GM21447 (cell line): ENCODE results near the gene SARS2.

Experiments
- ATAC-seq: cut with Tn5 transposase; IDR thresholded peaks from one replicate; pipeline ENCODE4 v1.9.1; 2021; ENCODE audit not compliant: unreplicated experiment

Gene SARS2

DNA sequence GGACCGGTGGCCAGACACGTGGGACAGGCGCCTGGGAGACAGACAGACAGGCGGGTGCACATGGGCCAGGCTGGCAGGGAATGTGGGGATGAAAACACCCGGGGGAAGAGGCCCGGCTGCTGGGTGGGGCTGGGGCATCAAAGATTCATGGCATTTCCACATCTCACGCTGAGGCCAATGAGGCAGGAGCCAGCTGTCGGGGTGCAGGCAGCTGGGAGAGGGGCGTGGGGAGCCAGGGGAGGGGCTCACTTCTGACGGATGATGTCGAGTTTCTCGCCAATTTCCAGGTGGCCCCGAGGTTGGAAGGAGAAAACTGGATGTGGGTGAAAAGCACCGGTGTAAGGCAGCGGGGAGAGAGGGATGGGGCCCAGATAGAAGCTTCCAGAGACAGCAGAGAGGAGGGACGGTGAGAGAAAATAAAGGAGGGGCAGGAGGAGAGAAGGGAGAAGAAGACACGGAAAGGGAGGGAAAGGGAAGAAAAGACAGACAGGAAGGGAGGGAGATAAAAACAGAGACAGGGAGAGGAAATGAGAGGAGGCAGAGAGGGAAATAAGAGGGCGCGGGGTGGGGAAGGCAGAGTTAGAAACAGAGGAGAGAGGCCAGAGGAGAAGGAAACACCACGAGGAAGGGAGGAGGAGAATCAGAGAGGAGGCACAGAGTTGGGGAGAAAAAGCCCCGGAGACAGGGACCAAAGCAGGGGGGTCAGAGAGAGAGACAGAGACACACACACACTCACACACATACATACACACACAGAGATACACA is 10.5 kb downstream of the SARS2 start:
- no peak for ATAC-seq

DNA sequence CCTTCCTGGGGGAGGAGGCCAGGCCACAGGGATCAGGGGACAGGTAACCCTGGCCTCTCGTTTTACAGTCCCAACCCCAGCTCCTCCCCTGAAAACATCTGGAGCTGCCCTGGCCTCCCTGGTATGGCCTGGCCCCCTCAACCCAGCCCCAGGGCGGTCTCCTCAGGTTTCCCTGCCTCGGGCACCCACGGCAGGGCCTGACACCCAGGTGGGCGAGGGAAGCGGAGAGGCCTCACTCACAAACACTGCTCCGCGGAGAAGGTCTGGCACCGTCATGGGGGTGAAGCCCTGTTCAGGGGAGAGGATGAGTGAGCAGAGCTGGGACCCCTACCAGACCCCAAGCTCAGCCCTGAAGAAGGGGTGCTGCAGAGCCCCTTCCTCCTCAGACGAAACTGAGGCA is 12.0 kb downstream of the SARS2 start:
- ATAC-seq: no peak

DNA sequence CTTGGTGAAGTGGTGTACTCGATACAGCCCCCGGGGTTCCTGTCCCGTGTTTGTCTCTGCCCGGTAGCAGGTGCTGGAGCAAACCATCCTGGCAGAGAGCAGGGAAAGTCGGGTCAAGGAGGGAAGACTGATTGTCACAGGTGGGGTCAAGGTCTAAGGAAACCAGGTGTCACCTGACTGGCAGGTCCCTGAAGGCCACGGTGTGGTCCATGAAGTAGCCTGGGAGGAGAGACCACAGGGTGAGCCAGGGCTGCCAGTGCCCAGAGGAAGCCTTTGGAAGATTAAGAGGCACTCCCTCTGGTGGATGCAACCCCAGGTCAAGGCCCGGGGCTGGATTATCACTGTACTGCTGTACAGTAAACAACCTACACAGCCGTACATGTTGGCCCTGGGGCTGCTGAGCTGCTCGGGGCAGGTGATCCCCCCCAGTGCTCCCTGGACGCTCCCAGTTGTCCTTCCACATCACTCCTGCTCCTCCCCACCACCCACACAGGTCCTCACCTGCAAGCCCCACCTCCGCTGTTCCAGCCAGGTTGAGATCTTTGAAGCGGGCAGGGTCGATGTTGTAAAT is 12.6 kb downstream of the SARS2 start:
- no peak for ATAC-seq

DNA sequence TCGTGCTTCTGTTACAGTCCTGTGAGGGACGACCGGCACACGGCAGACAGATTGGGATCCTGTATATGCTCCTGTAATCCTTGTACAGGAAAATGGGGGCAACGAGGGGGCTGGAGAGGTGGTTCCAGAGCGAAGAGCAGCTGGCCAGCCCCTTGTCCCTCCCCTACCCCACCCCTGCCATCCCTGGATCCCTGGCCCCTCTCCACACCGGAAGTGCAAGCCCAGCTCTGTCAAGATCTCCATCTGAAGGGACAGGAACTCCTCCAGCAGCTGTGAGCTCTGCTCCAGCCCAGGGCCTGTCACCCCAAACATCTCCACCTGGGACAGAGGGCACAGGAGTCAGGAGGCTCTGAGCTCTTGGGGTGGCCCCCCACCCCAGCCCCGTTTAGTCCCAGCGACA is 13.0 kb downstream of the SARS2 start:
- no peak for ATAC-seq

DNA sequence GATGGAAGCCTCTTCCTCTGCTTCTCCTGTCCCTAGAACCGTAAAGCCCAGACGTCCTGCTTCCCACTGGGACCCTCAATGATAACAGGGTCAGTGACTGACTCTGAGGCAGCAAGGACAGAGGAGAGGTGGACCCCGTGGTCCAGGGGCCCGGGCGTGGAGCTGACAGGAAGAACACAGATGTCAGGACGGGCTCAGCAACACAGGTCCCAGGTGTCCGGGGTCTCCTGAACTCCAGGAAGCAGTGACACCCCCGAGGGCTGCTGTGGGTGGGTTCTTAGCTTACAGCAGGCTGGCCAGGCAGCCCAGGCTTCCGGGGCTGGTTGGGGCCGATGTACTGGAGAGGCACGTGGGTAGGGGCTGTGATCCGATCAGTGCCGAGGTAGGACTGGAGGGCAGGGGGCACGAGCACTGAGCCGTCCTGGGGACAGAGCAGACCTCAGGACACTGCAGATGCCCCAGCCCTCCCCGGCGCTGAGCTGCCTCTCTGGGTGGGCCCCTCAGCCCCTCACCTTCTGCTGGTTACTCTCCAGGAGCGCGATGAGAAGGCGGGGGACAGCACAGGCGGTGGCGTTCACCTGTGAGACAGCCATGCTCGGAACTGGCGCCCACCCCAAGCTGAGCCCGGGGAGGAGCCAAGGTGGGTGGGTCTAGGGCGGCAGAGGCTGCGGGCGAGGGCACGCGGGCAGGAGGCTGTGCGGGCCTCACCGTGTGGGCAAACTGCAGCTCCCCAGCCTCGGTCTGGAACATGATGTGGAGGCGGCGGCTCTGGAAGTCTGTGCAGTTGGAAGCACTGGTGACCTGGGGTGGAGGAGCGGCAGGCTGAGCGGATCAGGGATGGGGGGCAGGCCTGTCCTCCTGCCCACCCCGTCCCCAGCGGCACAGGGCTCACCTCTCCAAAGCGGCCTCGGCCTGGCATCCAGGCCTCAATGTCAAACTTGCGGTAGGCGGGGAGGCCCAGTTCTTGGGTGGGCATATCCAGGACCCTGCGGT is 14.9 kb downstream of the SARS2 start:
- no peak for ATAC-seq

DNA sequence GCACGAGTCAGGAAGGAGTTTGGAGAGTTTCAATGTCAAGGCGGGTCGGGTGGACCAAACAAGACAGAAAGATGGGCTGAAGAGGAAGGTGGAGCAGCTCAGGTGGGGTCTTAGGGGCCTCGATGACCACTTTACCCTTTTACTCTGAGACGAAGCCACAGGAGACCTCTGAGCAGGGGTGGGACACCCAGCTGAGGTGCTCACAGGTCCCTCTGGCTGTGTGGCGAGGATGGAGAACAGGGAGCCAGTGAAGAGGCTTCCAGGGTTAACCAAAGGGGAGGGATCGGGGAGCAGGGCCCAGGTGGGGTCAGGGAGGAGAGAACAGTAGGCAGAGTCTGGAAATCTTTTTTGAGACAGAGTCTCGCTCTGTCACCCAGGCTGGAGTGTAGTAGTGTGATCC is 16.6 kb downstream of the SARS2 start:
- ATAC-seq: no peak

DNA sequence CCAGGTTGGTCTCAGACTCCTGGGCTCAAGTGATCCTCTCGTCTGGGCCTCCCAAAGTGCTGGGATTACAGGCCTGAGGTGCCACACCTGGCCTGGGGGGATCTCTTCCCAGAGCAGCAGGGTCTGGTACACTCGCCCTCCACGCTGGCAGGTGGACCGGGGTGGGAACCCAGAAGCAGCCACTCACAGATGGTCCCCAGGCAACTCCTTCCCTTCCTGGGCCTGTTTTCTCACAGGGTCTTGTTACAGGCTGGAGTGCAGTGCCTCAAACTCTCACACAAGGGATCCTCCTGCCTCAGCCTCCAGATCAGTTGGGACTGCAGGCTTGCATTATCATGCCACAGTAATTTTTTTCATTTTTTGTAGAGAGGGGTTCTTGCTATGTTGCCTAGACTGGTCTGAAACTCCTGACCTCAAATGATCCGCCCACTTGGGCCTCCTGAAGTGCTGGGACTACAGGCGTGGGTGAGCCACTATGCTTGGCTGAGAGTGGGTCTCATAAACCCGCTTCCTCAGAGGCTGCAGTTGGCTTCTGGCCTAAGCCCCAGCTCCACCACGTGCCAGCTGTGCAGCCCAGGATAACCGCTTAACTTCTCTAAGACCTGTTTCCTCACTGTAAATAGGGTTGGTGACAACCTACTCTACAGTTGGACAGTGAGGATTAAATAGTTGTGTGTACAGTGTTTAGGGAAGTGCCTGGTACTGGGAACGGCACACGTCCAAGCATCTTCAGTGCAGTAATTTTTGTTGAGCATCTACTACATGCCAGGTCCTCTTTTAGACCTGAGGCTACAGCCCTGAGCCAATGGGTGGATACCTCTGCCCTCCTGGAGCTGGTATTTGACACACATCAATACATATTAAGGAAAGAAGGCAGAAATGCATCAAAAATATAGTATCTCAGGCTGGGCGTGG is 17.7 kb downstream of the SARS2 start:
- no peak for ATAC-seq

DNA sequence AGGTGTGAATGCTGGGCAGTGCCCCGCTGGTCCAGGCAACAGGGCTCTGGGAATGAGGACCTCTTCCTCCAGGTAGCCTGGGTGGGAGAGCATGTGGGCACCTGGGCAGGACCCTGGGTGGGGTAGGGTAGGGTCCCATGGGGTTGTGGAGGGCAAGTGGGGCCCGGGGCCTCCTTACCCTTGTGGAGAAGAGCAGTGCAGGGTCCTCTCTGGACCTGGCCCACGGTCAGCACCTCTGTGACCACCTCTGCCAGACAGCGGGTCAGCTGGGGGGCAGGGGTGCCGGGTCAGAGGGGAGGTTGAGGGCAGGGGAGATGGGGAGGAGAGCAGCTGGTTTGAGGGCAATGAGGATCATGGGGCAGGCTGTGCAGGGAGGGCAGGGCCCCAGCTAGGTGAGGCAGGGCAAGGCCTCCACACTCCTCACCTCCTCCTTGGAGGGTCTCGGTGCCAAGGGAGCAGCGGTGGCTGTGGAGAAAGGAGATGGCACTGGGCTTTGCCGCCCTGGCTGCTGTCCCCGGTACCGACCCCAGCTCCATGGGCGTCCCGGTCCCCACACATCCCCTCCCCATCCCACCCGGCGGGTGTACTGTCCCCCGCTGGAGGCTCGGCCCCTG is 19.1 kb downstream of the SARS2 start:
- ATAC-seq: no peak

DNA sequence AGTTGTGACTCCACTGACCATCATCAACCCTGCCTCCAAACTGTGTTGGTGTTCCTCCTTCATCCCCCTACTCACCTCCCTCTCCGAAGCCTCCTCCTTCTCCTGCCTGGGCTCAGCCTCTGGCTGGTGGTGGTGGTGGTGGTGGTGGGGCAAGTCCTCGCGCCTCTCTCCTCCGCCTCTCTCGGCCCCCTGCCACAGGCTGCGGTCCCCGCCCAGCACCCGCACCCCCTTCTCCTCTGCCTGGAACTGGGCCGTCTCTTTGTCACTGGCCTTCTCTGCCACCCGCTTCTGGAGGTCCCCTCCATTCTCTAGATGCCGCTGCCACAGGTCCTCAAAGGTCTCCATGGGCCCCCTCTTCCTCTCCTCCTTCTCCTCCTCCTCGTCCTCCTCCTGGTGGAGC is 20.1 kb downstream of the SARS2 start:
- no peak for ATAC-seq

DNA sequence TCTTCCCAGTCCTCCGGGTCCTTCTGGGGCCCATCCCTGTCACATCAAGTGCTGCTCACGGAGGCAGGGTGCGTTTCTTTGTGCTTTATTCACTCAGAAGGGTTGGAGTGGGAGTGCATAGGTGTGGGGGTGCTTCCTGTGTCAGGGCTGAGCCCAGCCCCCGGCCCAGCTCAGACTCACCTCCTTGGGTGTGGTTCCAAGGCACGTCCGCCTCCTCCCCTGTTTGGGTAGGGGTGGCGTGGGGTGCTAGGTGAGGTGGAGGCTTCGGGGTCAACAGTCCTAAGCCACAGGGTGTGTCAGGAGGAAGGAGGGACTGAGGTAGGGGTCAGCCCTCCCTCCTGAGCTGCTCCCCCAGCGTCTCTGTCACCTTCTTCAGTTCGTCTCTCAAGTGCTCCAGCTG is 21.7 kb downstream of the SARS2 start:
- ATAC-seq: no peak

DNA sequence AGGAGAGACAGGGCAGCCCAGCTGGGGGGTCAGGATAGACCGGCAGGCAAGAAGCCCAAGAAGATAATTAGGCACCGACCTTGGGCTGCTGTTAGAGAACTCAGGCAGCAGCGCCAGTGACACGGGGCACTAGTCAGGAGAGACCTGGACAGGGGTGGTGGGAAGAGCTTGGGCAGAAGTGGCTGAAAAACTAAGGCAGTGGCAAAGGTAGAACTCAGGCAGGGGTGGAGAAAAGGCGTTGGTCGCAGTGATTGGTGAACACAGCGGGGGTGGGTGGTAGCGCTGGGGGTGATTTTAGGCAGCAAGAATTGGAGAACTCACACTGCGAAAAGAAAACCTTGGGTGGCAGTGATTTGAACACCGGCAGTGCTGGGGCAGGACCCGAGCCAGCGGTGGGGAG is 22.9 kb downstream of the SARS2 start:
- no peak for ATAC-seq

DNA sequence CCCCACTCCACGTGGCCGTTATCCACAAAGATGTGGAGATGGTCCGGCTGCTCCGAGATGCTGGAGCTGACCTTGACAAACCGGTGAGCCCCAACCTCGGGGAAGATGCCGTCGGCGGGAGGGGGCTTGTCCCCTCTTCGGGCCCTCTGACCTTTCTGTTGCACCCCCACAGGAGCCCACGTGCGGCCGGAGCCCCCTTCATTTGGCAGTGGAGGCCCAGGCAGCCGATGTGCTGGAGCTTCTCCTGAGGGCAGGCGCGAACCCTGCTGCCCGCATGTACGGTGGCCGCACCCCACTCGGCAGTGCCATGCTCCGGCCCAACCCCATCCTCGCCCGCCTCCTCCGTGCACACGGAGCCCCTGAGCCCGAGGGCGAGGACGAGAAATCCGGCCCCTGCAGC is 23.3 kb downstream of the SARS2 start:
- ATAC-seq: no peak

DNA sequence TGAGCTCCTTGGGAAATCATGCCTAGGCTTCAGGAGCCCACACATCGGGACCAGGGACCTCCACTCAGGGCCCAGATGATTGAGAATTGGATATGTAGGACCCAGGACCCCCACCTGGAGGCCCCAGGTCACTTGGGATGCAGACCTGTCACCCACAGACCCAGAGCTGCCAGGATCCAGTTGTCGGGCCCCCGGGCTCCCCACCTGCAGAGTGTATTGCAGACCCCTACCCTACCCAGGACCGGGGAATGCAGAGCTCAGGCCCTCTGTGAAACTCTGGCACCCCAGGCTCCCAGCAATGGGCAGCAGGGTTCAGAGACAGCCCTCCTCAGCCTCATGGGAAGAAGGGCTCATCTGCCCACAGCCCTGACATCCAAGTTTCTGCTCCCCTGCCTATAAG is 24.9 kb downstream of the SARS2 start:
- ATAC-seq: no peak

DNA sequence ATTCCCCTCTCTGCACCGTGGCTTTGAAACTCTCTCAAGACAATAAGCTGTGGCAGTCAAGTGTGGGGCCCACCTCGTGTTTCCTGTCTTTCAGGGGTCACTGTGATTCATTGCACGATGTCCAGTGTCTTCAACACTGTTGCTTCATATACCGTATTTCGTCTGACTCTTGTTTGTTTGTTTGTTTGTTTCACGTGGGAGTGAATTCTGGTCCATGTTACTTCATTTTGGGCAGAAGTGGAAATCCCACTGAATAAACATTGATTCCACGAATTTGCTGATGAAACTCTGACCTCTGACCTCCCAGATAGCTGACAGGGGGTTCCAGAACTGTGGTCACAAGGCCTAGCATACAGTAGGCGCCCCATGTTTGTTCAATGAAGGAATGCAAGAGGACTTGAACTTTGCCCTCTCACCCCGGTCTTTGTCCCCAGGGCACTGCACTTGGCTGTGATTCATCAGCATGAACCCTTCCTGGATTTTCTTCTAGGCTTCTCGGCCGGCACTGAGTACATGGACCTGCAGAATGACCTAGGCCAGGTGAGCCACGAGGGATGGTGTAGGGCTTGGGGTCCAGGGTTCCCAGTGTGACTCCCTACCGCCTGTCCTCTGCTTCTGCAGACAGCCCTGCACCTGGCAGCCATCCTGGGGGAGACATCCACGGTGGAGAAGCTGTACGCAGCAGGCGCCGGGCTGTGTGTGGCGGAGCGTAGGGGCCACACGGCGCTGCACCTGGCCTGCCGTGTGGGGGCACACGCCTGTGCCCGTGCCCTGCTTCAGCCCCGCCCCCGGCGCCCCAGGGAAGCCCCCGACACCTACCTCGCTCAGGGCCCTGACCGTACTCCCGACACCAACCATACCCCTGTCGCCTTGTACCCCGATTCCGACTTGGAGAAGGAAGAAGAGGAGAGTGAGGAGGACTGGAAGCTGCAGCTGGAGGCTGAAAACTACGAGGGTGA is 25.7 kb downstream of the SARS2 start:
- no peak for ATAC-seq

DNA sequence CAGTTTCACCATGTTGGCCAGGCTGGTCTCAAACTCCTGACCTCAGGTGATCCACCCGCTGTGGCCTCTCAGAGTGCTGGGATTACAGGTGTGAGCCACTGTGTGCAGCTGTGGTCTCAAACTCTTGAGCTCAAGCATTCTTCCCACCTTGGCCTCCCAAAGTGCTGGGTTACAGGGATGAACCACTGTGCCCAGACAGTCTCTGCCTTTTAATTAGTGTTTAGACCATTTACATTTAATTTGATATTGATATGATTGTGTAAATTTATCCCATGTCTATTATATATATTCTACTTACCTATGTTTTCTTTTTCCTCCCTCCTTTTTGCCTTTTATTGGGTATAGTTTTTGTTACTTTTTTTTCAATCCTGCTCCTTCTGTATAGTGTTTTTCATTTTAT is 28.9 kb downstream of the SARS2 start:
- ATAC-seq: no peak

DNA sequence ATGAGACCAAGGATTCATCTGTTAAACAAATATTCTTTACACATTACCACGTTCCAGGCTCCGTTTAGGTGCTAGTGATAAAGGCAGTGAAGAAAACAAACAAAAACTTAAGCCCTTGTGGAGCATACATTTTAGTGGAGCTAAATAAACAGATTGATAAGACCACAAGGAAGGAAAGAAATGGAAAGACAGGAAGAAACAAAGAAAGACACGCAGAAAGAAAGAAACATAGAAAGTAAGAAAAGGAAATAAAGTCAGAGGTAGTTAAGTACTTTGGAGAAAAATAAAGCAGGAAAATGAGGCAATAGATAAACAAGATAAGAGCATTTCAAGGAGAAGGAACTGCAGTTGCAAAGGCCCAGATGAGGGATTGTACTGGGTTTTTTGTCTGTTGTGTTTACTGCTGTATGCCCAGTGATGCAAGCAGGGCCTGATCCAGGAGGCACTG is 29.8 kb downstream of the SARS2 start:
- ATAC-seq: no peak

DNA sequence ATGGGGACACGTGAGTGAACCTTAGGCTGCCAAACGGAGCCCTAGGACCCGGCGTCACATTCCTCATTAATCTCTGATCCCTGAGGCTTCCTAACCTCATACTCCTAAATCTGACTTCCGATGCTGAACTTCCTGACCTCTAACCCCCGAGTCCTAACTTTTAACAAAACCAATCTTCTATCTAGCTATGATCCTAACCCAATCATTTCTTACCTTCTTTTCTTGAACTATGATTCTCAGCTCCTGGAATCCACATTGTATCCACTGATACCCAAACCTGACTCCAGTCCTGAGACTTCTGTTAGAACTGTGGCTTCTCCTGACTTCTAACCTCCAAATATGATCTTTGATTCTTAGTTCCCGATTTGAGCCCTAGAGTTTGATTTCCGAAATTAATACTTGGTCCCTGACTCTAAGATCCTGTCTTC is 30.3 kb downstream of the SARS2 start:
- no peak for ATAC-seq

DNA sequence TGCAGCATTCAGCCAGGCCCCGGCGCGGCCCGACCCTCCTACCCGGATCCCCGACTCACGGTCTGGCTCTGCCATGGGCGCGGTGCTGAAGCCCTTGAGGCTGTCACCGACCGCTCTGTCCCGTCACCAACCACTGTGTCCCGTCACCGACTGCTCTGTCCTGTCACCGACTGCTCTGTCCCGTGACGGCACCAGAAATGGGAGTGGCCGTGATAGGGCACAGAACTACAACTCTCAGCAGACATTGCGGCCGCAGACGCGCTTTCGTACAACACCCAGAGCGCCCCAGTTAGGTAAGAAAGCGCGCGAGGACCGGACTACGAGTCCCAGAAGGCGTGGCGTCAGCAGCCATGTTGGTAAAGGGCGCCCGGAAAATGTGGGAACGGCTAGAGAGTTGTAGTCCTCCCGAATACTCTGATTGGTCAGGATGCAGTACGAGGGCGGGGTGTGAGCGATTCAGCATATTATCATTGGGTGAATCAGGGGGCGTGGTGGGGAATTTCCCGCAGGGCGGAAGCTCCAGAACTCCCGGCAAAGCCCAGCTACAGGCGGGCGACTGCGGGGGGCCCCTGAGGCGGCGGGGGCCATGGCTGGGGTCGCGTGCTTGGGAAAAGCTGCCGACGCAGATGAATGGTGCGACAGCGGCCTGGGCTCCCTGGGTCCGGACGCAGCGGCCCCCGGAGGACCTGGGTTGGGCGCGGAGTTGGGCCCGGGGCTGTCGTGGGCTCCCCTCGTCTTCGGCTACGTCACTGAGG is 30.9 kb downstream of the SARS2 start, which contains the start of the genes NFKBIB and SIRT2:
NFKBIB (plus strand) TSS at position 523 of the 755 bp plus-strand sequence; CDS start at position 587, 64 bp downstream.
SIRT2 (minus strand) TSS at position 172 of the 755 bp plus-strand sequence; CDS start at position 75, 97 bp downstream.
- ATAC-seq: peak; percentile 88
